Activated naive CD4-positive, alpha-beta T cell treated with anti-CD3 and anti-CD28 coated beads, Interleukin-2, amount 50 U/mL, for 24 hours (primary cell): ENCODE results near the gene SPEF1.

Experiments used
- H3K27ac Mint-ChIP-seq: one replicate; pipeline ENCODE4 v1.8.0; 2021; ENCODE audit warnings: mild to moderate bottlenecking, mixed read lengths
- H3K27me3 Mint-ChIP-seq: one replicate; pipeline ENCODE4 v1.8.0; 2021; ENCODE audit warnings: mixed read lengths
- H3K36me3 Mint-ChIP-seq: one replicate; pipeline ENCODE4 v1.8.0; 2021; ENCODE audit warnings: mixed read lengths
- H3K4me1 Mint-ChIP-seq: one replicate; pipeline ENCODE4 v1.8.0; 2021; ENCODE audit warnings: mixed read lengths
- H3K4me3 Mint-ChIP-seq: one replicate; pipeline ENCODE4 v1.8.0; 2021; ENCODE audit warnings: mild to moderate bottlenecking, mixed read lengths
- H3K9me3 Mint-ChIP-seq: one replicate; pipeline ENCODE4 v1.8.0; 2021; ENCODE audit warnings: mixed read lengths

Gene SPEF1

GRCh38 chr20:3785240-3786125 lies 4.2 kb upstream of the SPEF1 start:
- Mint-ChIP-seq H3K27me3 (no peaks in the 10 kb centered on the region), H3K9me3 (no peaks in the 10 kb centered on the region), H3K4me1 (peaks cover 50% of the 10 kb centered on the region), H3K27ac (peak overlapping the region; percentile 73), H3K4me3 (peak overlapping the region; percentile 85), H3K36me3 (peaks cover 4% of the 10 kb centered on the region)

DNA sequence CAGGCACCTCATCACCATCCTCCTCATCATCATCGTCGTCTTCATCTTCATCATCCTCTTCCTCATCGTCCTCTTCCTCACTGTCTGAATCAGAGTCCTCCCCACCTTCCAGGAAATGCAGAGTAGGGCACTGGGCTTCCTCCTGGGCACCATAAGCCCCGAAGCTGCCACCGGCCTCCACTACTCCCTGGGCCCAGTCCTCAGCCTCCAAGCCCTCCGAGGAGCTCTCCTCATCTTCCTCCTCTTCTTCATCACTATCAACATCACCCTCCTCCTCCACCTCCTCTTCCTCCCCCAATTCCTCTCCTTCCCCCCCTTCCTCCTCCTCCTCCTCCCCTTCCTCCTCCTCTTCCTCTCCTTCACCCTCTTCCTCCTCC lies 3.6 kb upstream of the SPEF1 start:
- Mint-ChIP-seq H3K27ac (peak overlapping the region; percentile 73), H3K4me1 (peaks cover 52% of the 10 kb centered on the region), H3K36me3 (peaks cover 4% of the 10 kb centered on the region), H3K9me3 (no peaks in the 10 kb centered on the region), H3K27me3 (no peaks in the 10 kb centered on the region), H3K4me3 (peak overlapping the region; percentile 49)

- Mint-ChIP-seq H3K27ac (peak overlapping the region; percentile 17), H3K27me3 (no peaks in the 10 kb centered on the region), H3K36me3 (peaks cover 4% of the 10 kb centered on the region), H3K4me1 (peaks cover 56% of the 10 kb centered on the region), H3K4me3 (peak overlapping the region; percentile 49), H3K9me3 (no peaks in the 10 kb centered on the region)
These were observed 3.1 kb upstream of the SPEF1 start for GRCh38 chr20:3784216-3784853.

DNA sequence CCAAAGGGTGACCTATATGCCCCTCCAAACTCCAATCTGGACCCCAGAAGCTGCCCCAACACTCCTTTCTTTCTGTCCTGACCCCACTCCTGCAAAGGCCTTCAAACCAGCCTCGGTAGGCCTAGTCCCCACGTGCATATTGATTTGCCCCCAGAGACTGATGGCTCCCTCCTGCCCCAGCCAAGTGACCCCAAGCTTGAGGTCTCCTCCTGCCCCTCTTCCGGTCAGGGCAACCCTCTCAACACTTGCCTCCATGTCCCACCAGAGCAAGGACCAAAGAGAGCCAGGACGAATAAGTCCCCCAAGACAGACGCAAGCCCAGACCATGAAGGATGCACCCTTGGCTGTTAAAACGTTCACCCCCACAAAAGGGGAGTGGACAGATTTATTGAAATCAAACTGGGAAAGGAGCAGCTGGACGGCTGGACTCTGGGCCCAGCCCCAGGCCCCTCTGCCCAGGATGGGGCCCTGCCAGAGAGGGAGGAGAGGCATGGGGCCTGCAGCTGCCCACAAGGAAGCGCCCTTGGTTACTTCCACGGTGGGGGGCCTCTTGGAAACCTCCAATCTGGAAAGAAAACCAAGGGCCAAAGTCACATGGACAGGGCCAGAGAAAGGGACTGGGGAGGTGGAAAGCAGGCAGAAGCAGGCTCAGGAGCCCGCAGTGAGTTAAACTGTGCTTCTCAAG lies 2.4 kb upstream of the SPEF1 start:
- no peaks in the 10 kb centered on the region for H3K9me3 Mint-ChIP-seq
- peaks cover 57% of the 10 kb centered on the region for H3K4me1 Mint-ChIP-seq
- no peak overlapping the region for H3K27ac Mint-ChIP-seq
- no peak overlapping the region for H3K4me3 Mint-ChIP-seq
- H3K27me3 Mint-ChIP-seq, result no peaks in the 10 kb centered on the region
- peaks cover 4% of the 10 kb centered on the region for H3K36me3 Mint-ChIP-seq

GRCh38 chr20:3783068-3783489 lies 1.8 kb upstream of the SPEF1 start:
- H3K4me3 Mint-ChIP-seq, result no peak overlapping the region
- no peaks in the 10 kb centered on the region for H3K27me3 Mint-ChIP-seq
- peak overlapping the region; percentile 55 for H3K27ac Mint-ChIP-seq
- peaks cover 4% of the 10 kb centered on the region for H3K36me3 Mint-ChIP-seq
- H3K9me3 Mint-ChIP-seq, result no peaks in the 10 kb centered on the region
- peaks cover 55% of the 10 kb centered on the region for H3K4me1 Mint-ChIP-seq

DNA sequence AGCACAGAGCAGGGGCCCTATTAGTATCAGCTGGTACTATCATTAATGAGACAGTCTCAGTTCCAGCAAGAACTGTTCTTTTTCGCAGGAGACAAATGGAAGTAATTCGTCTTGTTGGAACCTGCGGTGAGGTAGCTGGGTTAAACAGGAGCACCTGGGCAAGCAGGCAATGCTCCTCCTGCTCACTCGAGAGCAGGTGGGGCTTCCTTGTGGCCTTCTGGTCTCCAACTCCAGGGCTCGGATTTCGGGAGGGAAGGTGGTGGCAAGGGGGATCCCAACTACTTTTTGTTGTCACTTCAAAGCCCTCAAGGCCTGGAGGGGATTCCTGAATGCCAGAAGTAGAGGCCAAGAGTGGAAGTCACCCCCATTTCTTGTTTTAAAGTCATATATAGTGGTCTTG lies 1.3 kb upstream of the SPEF1 start:
- no peak overlapping the region for H3K4me3 Mint-ChIP-seq
- H3K27ac Mint-ChIP-seq, result peak overlapping the region; percentile 55
- peaks cover 4% of the 10 kb centered on the region for H3K36me3 Mint-ChIP-seq
- peaks cover 51% of the 10 kb centered on the region for H3K4me1 Mint-ChIP-seq
- no peaks in the 10 kb centered on the region for H3K9me3 Mint-ChIP-seq
- H3K27me3 Mint-ChIP-seq, result no peaks in the 10 kb centered on the region

DNA sequence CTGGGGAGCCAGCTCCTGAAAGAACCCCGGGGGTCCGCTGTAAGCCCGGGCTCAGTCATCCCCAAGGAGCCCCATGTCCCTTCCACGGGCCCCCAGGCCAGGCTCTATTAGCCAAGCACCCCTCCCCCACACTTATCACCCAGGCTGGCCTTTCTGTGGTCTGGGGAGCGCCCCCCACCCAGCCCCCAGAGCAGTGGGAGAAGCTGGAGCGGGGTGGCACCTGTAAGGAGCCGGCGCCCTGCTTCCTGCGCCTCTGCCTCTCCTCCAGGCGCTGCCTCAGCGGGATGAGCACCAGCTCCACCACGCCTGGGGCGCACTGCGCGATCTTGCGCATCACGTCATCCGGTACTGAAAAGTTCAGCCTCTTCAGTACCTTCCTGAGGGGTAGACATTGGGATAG lies 2.3 kb downstream of the SPEF1 start:
- Mint-ChIP-seq H3K27ac (no peak overlapping the region), H3K27me3 (no peaks in the 10 kb centered on the region), H3K9me3 (no peaks in the 10 kb centered on the region), H3K4me3 (peak overlapping the region; percentile 60), H3K4me1 (peaks cover 45% of the 10 kb centered on the region), H3K36me3 (peaks cover 2% of the 10 kb centered on the region)

DNA sequence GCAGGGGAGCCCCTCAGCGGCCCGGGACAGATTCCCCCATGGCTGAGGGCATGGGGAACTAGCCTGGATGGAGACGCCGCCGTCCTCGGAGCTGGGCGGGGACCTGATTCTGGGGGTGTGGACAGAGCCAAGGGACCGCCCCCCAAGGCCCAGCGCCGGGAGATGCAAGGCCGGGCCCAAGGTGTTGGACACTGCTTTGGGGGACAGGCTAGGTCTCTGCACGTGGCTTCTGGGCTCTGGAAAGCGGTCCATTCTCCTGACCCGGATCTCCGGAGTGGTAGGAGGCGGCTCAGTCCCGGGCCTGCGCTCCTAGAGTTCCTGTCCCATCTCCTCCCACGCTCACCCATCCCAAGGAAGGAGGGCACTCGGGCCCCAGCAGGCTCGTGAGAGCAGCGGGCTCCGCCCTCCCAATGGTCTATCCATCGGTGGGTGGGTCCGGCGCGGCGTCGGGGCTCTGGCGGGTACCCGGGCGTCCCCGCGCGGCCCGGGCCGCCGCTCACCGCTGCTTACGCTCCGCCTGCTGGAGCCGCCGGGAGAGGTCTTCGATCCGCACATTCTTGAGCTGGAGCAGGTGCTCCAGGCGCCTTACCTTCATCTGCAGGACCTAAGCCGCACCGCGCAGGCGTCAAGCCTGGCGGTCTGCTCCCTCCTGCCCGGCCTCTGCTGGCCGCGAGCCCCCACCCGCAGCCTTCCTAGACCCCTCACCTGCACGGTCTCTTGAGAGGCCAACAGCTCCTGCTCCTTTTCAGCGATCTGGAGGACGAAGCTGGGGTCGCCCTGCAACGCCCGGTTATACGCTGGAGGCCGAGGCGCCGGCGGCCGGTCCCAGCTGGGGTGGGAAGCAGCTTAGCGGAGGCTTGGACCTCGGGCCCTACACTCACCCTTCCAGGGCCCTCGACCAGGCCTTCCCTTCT lies 3.3 kb downstream of the SPEF1 start:
- Mint-ChIP-seq H3K27me3 (no peaks in the 10 kb centered on the region), H3K36me3 (no peaks in the 10 kb centered on the region), H3K9me3 (no peaks in the 10 kb centered on the region), H3K27ac (no peak overlapping the region), H3K4me1 (peaks cover 40% of the 10 kb centered on the region), H3K4me3 (peak overlapping the region; percentile 75)

DNA sequence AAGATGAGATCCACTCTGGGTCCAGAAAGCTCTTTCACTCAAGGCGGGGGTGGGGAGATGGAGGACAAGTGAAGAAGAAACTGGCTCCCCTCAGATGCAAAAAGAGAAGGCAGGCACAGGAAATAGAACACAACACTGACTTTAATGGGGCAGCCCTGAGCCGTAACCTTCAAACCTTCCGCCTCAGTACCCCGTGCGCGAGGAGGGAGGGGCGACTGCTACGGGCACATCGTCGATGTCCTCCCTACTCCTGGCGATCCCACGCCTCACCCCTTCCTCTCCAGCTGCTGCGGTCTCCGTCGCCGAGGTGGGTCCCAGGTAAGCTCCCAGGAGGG lies 3.9 kb downstream of the SPEF1 start:
- H3K27ac Mint-ChIP-seq, result no peak overlapping the region
- H3K27me3 Mint-ChIP-seq, result no peaks in the 10 kb centered on the region
- no peaks in the 10 kb centered on the region for H3K36me3 Mint-ChIP-seq
- H3K4me1 Mint-ChIP-seq, result peaks cover 40% of the 10 kb centered on the region
- no peaks in the 10 kb centered on the region for H3K9me3 Mint-ChIP-seq
- peak overlapping the region; percentile 75 for H3K4me3 Mint-ChIP-seq

- no peaks in the 10 kb centered on the region for H3K36me3 Mint-ChIP-seq
- no peaks in the 10 kb centered on the region for H3K9me3 Mint-ChIP-seq
- peaks cover 25% of the 10 kb centered on the region for H3K4me1 Mint-ChIP-seq
- H3K27ac Mint-ChIP-seq, result no peak overlapping the region
- no peaks in the 10 kb centered on the region for H3K27me3 Mint-ChIP-seq
- no peak overlapping the region for H3K4me3 Mint-ChIP-seq
These were observed 5.7 kb downstream of the SPEF1 start for GRCh38 chr20:3775457-3776108.

DNA sequence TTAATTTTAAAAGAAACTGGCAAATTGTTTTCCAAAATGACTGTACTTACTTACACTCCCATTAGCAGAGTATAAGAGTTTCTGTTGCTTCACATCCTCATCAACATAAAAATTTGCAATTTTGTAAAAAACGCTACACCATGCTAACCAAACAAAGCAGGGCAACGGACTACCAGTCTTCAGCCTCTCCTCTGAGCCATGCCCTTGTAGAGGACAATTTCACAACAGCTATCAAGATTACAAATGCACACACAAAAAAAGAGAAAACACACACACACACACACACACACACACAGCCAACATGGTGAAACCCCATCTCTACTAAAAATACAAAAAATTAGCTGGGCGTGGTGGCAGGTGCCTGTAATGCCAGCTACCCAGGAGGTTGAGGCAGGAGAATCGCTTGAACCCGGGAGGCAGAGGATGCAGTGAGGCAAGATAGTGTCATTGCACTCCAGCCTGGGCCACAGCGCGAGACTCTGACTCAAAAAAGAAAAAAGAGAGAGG lies 9.6 kb downstream of the SPEF1 start:
- Mint-ChIP-seq H3K9me3 (no peaks in the 10 kb centered on the region), H3K27ac (no peak overlapping the region), H3K27me3 (no peaks in the 10 kb centered on the region), H3K4me3 (no peak overlapping the region), H3K36me3 (no peaks in the 10 kb centered on the region), H3K4me1 (peaks cover 13% of the 10 kb centered on the region)

- Mint-ChIP-seq H3K4me3 (peak overlapping the region; percentile 92), H3K36me3 (no peaks in the 10 kb centered on the region), H3K4me1 (peaks cover 20% of the 10 kb centered on the region), H3K9me3 (no peaks in the 10 kb centered on the region), H3K27ac (peak overlapping the region; percentile 96), H3K27me3 (no peaks in the 10 kb centered on the region)
These were observed 12.7 kb downstream of the SPEF1 start for GRCh38 chr20:3768342-3769130.

DNA sequence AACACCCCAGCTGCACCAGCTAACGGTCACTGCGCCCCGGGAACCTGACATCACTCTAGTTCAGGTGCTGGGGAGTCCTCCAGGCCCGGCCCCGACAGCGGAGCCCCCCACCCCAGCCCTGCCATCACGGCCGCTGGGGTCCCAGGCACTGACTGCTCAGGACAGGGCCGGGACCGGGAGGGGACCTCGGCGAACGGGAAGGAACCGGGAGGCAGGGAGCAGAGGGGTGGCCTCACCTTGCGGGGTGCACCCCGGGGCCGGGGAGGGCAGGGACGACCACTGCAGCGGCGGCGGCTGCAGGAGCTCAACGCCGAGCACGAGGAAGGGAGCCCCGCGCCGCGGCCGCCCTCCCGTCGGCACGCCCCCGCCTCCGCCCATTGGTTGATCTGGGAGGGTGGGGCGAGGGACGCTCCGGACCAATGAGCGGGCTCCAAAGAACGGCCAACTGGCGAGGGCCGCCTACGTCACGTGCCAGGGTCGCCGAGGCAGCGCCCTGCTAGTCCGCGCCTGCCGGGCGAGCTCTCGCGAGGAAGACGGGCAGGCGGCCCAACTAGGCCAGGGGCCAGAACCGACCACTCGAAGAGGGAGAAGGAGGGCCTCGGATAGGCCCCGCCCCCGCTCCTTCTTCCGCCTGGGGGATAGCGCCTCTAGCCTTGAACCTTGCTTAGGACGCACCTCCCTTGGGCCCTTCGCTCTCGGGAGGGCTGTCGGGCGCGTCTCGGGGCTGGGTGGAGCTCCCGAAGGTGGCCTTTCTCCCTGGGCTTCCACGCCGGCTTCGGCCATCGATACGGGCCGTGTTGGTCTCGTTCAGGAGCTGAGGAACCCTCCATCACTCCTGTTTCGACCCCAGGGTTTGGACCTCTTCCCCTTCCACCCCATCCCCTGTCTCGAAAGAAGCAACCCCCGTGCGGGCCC lies 13.6 kb downstream of the SPEF1 start, which contains the start of gene ADISSP:
Gene ADISSP (minus strand): TSS at position 327 of the 915 bp plus-strand sequence. CDS start 7,653 bp downstream, outside the sequence.
- Mint-ChIP-seq H3K4me1 (peaks cover 20% of the 10 kb centered on the region), H3K9me3 (no peaks in the 10 kb centered on the region), H3K27ac (peak within 1 kb of the TSS; percentile 96), H3K36me3 (no peaks in the 10 kb centered on the region), H3K4me3 (peak within 1 kb of the TSS; percentile 92), H3K27me3 (no peaks in the 10 kb centered on the region)
